Stimulated activated CD4-positive, alpha-beta T cell treated with anti-CD3 and anti-CD28 coated beads, Interleukin-12 subunit alpha, Interleukin-12 subunit beta, amount 100 ng/mL, for 24 hours (primary cell): ENCODE data around the gene LRPAP1.
"Not testable (repeated sequence)": the region's sequence is repeated elsewhere in the genome, so short reads cannot be mapped to it uniquely, and the experiment has no call there.

Experiments
- DNase-seq, 2 experiments: peaks; one replicate each; pipeline ENCODE4 v3.0.0-alpha.2; 2020; ENCODE audit warnings: low read depth in 2 of 2

Gene LRPAP1

DNA sequence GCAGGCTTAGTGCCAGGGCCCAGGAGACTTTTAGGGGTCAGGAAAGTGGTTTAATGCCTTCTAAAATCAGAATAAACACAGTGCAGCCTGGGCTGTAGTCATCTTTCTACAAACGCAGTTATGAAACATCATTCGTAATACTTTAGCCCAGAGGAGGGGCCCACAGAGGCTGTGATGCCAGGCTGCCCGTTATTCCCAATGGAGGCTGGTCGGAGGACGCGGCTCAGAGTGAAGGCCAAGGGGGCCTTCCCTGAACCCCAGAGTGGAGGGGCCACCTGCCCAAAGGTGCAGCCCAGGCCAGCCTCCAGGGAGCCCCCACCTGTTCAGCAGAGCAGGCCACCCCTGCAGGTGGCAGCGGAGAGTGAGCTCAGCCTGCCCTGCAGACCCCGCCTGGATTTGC, 29.9 kb upstream of the LRPAP1 start:
- not testable (repeated sequence) for DNase-seq

DNA sequence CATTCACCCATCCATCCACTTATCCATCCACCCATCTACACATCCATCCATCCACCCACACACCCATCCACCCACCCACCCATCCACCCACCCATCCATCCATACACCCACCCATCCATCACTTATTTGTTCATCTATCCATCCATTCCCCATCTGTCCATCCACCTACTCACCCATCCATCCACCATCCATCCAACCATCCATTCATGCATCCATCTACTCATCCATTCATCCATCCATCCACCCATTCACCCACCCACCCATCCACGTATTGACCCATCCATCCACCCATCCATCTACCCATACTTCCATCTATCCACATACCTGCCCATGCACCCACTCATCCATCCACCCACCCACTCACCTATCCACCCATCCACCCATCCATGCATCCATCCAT, 28.2 kb upstream of the LRPAP1 start:
- DNase-seq: not testable (repeated sequence)

DNA sequence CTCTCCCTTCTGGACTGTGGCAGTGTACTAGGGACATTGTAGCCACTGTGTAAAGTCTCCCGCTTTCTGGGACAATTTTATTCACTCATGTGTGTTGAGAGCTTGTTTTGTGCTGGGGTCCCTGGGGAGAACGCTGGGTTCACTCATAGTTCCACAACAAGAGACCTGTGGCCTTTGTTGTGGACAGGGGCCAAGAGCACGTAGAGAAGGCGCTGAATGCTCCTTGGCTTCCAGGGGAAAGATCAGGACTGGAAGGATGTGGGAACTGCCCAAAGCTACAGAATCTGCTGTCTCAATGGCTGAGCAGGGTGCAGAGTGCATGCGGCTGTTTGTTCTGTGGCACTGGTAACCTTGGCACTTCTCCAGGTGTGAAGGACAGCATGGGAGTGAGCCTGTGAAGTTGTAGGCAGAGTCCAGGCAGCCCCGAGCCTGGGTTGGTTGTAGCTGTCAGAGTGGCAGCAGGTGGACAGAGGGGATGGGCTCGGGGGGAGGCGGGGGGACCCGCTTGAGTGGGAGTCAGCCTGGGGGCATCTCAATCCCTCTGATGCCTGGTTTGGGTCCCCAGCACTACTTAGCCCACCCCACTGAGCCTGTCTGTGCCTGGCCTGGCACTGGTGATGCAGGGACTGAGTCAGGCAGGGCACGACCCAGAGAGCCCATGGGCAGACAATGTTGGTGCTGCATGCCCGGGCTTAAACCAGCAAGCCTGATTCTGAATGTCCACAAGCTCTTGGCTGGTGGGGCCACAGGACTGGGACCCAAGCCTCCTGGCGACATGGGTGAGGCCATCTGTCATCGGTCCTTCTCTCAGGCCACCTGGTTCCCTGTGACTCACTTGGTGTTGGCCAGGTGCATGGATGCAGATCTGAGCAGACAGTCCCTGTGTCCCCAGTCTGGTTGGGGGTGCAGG, 27.4 kb upstream of the LRPAP1 start:
- DNase-seq: not testable (repeated sequence)

DNA sequence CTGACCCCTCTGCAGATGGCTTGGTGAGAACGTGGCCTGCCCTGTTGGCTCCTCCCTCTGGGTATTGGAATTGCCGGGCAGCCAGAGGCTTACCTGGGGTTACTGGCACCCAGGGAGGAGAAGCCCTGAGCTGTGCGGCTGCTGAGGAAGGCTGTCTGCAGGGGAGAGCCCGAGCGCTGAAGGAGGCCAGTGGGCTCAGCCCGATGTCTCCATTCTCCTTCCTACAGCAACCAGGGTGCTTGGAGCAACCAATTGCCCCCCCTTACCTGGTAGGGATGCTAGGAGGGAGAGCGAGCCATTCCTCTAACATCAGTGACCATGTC, 26.3 kb upstream of the LRPAP1 start:
- DNase-seq: not testable (repeated sequence)

DNA sequence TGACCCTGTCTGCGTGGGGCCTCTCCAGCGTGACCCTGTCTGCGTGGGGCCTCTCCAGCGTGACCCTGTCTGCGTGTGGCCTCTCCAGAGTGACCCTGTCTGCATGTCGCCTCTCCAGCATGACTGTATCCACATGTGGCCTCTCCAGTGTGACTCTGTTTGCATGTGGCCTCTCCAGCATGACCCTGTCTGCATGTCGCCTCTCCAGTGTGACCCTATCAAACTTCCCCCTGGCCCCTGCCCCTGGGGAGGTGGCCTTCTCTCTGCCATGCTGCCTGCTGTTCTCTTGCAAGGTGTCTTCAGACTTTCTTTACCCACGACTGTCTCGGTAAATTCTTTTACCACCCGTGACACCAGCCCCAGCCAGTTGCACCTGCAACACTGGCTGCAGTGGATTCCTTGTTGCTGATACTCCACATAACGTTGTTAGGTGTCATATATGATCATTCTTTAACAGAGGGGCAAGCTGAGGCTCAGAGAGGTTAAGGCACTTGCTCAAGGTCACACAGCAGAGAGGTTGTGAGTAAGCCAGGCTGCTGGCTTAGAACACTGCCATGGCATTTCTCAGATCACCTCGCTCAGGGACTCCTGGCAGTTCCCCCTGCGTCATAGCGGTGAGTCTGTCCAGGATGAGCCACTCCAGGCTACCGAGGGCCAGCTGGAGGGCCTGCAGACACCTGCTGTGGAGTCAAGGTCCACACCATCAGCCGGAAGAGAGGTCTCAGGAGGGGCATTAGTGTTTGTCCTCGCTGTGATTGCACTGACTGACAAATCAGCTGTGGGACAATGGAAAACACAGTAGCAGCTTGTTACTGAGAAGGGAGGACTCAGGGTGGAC, 25.7 kb upstream of the LRPAP1 start:
- DNase-seq: not testable (repeated sequence)

DNA sequence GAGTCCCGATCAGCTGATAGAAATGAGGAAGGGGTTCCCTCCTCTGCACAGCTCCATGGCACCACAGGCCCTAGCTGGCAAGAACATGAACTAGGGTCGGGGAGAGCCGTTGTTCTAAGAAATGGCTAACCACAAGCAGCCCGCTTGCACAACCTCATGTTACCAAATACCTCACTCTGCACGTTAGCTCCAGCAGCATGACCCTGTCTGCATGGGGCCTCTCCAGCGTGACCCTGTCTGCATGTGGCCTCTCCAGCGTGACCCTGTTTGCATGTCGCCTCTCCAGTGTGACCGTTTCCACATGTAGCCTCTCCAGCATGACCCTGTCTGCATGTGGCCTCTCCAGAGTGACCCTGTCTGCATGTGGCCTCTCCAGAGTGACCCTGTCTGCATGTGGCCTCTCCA, 24.9 kb upstream of the LRPAP1 start:
- DNase-seq: not testable (repeated sequence)

DNA sequence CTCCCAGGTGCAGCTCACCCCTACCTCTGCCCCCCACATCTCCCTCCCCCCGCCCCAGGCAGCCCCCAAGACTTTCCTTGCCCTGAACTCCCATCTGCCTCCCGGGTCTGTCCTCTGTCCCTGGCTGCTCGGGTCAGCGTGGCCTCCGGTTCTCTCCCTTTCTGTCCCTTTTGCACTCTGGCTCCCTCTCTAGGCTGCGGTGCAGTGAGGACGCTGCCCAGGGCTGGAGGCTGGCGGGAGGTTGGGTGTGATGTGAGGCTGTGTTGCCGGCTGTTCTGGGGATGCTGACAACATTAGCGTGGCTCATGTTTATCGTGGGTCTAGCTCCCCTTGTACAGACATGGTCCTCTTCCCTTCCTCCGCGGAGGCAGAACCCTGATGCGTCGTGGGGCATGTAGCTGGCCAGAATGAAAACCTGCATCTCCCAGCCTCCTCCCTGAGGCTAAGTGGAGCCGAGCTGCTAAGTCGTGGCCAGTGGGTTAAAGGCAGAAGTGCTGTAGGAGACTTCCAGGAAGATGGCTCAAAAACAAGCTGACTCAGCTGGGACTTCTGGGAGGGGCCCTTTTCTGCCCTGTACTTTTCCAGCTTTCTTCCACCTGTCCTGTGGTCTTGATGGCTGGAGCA, 24.1 kb upstream of the LRPAP1 start:
- DNase-seq: not testable (repeated sequence)

DNA sequence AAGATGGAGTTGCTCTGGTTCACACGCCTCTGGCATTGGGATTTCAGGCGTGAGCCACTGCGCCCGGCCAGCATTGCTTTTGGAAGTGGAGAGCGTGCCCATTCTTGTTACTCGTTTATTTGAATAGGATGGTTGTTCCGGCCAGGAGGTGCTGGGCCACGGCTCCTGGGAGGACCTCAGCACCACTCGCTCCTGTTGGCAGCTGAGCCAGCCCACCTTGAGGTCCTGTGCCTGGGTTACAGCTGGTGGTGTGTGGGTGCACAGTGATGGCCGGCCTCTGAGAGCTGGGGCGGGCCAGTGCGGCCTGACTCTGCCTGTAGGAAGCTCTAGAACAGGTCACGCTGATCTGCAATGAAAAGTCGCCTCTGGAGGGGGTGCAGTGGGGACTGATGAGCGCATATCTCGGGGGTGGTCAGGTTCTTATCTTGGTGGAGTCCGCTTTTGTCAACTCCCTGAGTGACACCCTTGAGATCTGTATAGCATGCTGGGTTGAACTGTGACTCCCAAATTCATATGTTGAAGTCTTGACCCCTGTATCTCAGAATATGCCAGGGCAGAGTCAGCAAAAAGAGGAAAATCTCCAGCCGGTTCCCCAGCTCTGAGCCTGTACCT, 23.3 kb upstream of the LRPAP1 start:
- DNase-seq: not testable (repeated sequence)

DNA sequence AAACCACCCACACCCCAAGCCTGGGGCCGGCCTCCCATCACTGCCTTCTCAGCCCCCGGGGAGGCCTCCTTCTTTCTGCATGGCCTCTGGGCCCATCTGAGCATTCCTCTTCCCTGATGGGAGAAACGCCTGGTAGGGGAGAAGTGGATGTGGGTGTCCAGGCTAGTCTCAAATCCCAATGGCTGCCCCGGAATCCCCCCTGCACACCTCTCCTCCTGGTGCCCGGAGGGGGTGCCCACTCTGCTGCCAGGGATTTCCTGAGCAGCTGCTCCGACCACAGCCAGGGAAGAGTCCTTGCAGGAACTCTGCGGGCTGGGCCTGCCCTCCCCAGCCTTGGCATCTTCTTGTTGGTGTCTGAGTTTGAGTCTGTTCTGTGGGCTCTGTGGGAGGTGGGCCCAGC, 19.1 kb upstream of the LRPAP1 start:
- DNase-seq: not testable (repeated sequence)

DNA sequence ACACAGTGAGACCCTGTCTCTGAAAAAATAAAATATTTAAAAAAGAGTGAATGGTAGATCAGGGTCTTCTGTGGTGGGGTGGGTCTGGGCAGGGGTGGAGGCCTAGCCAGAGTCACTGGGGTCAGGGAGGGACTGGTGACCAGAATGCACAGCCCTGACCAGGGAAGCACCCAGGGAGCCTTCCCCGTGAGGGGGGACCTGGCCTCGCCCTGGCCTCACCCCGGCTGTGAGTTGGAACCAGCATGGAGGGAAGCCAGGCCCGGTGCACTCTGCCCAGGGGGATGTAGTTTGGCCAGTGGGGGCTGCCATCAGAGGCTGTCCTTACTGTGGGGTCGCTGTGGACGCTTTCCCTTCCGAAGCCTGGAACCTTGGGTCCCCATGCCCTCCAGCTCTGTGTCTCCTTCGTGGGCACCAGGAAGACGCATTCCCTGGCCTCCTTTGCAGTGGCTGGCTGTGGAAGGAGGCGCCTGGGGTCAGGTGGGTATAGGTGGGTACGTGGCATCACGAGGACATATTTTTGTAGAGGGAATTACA, 18.6 kb upstream of the LRPAP1 start:
- DNase-seq: not testable (repeated sequence)

DNA sequence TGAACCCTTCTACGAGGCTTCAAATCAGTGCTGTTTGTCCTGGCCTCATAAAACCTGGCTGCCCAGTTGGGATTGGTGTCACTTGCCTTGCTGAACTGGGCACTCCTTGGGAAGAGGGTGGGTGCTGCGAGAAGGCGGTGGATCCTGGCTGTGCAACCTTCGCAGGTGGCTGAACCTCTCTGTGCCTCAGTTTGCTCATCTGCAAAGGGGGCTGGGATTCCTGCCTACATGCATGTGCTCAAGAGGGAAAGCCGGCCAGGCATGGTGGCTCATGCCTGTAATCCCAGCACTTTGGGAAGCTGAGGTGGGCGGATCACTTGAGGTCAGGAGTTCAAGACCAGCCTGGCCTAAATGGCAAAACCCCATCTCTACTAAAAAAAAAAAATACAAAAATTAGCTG, 17.8 kb upstream of the LRPAP1 start:
- DNase-seq: not testable (repeated sequence)

DNA sequence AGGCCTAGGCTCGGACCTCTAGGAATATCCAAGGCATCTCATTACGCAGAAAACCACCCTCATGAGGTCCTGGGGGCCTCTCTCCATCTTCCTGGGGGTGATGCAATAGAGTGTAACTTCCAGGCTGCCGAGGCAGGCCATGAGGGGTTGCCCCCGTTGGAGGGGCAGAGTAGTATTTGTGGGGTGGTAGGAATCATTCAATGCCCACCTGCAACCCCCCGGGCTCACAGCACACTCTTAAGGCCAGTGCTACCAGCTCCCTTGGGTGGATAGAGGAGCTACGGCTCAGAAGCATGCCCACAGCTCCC, 17.4 kb upstream of the LRPAP1 start:
- DNase-seq: not testable (repeated sequence)

DNA sequence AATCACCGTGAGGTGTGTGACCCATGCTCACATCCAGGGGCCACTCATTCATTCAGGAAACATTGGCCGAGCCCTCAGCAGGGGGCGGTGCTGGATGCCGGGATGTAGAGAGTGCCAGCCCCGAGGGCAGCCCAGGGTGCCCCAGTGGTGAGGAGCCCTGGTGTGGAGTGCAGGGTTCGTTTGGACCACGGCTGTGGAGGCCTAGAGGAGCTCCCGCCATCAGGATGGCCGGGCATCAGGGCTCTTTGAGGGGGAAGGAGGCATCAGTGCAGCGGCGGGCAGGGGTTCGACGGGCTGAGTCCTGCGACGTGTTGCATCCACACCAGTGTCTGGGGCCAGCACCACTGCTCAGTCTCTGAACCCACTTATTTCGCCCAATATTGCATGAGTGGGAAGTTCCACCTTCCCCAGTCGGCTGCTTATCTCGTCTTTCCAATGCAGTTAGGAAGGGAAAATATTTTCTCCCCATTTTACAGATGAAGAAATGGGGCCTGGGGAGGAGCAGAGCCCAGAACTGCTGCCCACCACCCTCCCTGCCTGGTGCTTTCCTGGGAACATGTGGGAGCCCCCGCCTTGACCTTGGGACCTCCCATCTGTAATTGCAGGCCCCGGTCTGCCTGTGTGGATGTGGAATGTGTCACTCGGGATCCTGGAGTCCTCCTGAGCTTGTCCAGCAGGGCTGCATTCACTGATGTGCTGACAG, 16.9 kb upstream of the LRPAP1 start:
- not testable (repeated sequence) for DNase-seq

DNA sequence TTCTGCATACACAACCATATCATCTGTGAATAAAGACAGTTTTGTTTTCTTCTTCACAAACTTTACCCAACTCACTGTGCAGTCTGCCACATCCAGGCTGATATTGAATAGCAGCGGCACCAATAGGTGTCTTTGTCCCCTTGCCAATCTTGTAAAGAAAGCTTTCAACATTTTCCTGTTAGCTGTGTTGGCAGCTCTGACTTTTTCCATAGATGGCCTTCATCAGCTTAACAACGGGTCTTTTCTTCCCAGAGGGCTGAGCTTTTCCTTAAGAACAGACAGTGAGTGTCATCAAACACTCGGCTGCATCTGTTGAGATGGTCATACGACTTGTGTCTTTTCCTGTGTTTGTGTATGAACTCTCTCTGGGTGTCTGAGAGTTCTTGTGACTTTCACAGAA, 14.5 kb upstream of the LRPAP1 start:
- DNase-seq: not testable (repeated sequence)

DNA sequence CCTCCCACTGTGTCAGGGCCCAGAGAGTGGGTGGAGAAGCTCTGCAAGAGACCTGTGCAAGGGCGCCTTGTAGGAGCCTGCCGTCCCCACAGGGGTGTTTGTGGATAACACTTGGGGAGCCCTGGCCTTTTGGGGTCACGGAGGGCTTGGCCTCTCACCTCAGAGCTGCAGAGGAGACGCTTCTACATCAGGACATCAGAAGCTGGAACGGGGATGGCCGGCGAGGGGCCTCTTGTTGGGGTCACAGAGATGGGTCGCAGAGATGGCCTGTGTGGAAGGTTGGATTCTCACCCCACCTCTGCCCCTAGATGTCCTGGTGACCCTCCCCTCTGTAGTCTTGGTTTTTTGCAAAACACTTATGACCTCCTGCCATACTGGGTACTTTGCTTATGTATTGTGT, 13.1 kb upstream of the LRPAP1 start:
- not testable (repeated sequence) for DNase-seq

DNA sequence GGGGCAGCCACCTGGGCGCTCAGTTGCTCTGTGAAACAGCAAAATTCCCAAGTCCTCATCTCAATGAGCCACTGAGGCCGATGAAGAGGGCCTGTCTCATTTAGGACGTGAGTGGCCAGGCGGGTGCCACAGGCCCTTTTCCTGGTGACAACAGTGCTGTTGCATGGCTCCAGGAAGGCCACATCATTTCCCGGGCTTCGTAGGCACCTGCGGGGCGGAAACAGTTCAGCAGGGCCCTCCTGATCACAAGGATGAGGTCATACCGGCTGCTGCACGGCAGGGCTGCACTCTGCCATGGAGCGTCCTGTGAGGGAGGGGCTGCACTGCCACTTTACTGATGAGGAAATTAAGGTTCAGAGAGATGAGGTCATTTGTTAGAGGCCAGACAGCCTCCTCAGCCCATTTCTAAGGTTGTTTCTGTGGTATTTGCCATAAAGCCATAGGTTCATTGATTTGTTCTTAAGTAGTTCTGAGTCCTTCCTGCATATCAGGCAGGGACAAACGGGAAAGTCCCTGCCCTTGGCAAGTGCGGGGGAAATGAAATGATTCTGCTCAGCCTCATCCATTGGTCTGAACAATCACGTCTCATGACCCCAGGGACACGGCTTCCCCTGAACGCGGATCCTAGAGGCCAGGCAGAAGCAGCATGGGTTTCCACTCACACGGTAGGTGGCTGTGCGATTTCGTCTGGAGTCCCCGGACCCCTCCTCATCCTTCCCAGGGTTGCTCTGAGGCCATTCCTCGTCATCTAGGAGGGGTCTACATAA, 12.2 kb upstream of the LRPAP1 start:
- DNase-seq: not testable (repeated sequence)

DNA sequence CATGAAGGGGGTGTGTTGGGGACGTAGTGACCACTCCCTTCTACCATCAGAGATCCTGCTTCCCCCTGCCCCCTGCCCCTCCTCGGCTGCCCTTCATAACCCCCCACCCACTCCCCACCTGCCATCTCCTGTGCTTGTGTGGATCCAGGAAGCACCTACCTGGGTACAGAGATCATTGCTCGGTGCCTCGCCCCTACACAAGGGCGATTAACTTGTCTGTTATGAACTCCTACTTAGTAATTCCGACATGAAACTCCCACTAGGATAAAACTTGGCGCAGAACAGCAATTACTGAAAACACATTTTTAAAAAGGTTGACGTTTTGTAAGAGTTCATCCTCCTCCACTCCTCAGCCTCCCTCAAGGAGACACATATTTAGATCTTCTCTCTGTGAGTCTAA, 11.2 kb upstream of the LRPAP1 start:
- DNase-seq: not testable (repeated sequence)

DNA sequence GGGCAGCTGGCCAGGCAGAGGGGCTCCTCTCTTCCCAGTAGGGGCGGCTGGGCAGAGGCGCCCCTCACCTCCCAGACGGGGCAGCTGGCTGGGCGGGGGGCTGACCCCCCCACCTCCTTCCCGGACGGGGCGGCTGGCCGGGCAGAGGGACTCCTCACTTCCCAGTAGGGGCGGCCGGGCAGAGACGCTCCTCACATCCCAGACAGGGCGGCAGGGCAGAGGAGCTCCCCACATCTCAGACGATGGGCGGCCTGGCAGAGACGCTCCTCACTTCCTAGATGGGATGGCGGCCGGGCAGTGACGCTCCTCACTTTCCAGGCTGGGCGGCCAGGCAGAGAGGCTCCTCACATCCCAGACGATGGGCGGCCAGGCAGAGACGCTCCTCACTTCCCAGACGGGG, 6.7 kb upstream of the LRPAP1 start:
- DNase-seq: not testable (repeated sequence)

DNA sequence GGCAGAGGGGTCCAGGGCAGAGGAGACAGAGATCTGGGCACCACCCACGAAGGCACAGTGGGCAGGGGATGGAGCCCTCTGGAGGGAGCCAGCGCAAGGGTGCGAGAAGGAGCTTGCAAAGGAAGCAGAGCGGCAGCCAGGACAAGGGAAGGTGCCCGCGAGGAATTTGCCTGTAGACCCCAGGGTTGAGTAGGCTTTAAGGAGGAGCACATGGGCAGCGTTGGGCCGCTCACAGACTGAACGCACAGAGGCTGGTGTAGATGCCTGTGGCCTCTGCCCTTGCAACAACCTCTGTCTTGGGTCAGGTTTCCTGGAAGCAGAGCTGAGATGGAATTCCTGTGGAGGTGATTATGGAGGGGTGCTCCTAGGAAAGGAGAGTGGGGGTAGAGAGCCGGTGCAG, 3.6 kb upstream of the LRPAP1 start:
- not testable (repeated sequence) for DNase-seq

DNA sequence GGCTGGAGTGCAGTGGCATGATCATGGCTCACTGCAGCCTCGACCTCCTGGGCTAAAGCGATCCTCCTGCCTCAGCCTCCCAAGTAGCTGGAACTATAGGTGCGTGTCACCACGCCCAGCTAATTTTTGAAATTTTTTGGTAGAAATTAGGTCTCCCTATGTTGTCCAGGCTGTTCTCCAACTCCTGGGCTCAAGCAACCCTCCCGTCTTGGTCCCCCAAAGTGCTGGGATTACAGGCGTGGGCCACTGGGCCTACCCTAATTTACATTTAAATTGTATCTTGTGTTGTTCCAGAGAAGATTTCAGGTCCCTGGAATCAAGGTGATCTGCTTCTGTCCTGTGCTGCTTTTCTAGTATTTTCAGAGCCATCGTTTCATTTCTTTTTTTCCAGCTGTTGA, 1.2 kb upstream of the LRPAP1 start:
- DNase-seq: no peak
